NCI-H460 (cell line): ENCODE data around the gene VSIG10L. TPM values are rescaled to one million over a fixed set of nuclear protein-coding genes. Genes with fewer than 3 reads are reported as not detected.
A peak's percentile ranks its signal among the peaks of the same experiment; 100 is the strongest.

Experiments
- DNase-seq: peaks from one replicate; pipeline ENCODE4 v3.0.0-alpha.2; 2016; ENCODE audit warnings: low read depth; ENCODE audit errors: extremely low read depth
- total RNA-seq: library from RNA; depleted of rRNA; stranded (reverse); fragments of >200 nt; shearing (Covaris generic); gene quantifications from 2 replicates; pipeline ENCODE4 v1.2.3, GENCODE V29; 2014

Gene VSIG10L
- total RNA-seq, 1 experiment from 2014 or later: 1.2 TPM

GRCh38 chr19:51339687-51340656 is 2.0 kb downstream of the VSIG10L start:
- DNase-seq: peak; percentile 95

GRCh38 chr19:51339313-51339686 is 2.6 kb downstream of the VSIG10L start:
- DNase-seq: no peak

DNA sequence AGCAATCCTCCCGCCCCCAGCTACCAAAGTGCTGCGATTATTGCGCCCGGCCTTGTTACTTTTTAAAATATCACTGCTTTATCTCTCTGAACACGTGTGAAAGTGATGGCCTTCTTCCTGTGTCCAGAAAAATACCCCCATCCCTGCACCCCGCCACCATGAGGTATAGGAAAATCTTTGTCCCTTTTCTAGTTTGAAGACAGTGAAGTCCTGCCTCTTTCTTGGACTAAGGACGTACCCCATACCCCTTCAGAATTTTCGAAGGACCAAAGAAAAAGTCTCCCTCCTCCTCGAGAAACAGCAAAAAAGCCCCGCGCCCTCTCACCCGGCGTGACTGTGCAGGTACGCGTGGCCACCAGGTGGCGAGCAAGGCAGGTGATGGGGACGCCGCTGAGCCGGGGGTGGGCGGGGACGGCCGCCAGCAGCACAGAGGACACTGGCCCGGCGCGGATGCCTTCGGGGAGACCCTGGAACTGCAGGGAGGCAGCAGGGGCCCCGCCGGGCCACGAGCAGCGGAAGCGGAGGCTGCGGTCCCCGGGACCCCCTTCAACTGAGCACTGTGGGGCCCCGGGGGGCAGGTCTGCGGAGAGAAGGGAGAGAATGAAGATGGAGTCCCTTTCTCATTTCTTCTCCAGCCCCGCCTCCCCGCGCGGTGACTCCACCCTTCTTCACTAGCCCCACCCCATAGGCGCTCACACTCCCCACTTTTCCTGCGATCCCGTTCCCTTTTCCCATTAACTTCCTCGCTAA is 3.2 kb downstream of the VSIG10L start:
- peak; percentile 70 for DNase-seq

- no peak for DNase-seq
These were observed 3.9 kb downstream of the VSIG10L start for GRCh38 chr19:51337861-51338562.

GRCh38 chr19:51337141-51337860 is 4.6 kb downstream of the VSIG10L start:
- no peak for DNase-seq

GRCh38 chr19:51333836-51334460 is 8.0 kb downstream of the VSIG10L start:
- no peak for DNase-seq

DNA sequence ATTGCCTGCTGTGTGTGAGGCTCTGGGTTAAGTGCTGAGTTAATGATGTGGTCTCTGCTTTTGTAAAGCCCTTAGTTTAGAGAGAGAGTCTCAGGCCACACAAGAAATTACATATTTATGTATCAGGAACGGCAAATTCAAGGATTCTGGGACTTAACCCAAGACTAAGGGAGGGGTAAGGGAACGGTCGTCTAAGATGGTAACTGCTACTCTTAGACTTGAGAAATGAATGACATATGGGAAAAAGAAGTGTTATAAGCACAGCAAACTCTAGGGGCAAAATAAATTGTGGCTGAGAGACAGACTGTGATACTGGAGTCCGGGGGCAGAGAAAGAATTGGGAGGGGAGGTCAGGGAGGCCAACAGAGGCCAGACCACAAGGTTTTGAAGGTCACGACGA is 10.2 kb downstream of the VSIG10L start:
- no peak for DNase-seq

DNA sequence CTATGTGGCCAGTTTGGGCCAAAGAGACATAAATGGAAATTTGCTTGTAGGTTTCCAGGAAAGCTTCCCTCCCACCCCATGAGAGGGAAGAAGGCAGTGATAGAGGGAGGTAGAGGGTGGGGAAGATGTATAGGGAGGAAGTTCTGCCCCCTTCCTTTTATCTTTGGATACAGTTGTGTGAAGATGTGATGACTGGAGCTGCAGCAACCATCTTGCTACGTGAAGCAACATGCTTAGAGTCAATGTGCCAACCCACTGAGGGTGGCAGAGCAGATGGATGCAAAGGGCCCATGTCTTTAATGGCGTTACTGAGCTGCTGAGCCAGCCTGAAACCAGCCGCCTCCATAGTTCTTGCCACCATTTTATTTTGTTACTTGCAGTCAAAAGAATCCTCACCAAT is 10.7 kb downstream of the VSIG10L start:
- DNase-seq: no peak

DNA sequence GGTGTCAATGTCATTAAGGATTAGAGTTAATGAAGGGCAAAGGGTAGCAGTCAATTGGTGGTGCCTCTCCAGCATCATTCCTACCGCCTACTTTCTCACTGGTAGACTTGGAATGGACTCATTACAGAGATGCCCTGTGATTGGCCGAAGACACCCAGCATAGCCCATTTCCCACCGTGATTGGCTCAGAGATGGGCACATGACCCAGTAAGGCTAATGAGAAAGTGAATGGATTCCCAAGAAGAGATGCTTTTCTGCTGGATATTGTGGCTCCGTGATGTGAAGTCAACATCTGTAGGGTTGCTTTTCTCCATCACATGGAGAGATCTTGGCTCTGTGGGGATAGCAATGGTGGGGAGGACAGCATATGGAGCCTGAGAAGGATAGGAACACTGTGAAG is 11.6 kb downstream of the VSIG10L start:
- no peak for DNase-seq

DNA sequence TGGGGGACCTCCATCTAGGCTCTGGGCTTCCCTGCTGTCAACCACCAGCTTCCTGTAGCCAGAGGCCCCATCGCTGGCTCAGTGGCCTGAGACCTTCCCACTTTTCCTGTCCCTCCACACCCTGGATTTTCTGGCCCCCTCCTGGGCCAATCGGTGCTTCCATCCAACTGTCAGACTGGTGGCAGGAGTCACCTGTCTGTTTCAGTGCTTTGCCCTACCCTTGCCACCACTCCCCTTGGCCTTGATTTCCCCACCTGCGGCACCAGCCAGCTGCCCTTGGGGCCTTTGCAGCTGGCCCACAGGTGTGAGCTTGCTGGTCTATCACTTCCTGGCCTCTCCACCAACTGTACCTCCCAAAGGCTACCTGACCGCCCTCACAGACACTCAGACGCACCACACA is 12.5 kb downstream of the VSIG10L start:
- no peak for DNase-seq

DNA sequence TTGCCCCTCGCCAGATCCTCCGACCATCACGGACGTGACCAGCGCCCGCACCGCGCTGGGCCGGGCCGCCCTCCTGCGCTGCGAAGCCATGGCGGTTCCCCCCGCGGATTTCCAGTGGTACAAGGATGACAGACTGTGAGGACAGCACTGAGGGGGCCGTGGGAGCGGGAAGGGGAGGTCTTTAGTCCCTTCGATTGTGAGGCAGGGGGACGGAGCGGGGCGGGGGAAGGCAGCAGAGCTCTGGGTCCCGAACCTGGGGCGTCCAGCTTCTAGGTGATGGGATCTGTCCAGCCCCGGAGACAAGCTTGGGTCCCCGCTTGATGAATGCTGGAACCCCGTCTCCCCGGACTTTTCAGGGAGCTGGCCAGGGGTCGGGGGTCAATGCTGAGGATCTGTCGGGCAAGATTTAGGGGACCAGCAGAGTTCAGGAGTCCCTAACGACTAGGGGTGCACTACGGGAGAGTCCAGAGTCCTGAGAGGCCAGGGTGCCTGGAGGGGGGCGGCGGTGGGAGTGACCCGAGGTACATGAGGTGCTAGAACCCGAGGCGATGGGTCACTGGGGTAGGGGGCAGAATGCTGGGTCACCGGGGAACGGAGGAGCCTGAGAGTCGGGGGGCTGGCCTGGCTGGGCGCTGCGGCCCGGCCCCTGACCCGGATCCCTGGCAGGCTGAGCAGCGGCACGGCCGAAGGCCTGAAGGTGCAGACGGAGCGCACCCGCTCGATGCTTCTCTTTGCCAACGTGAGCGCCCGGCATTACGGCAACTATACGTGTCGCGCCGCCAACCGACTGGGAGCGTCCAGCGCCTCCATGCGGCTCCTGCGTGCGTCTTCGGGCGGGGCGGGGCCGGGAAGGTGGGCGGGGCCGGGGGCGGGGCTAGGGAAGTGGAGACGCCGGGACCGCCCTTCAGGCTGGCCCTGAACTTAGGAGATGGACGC is 14.6 kb downstream of the VSIG10L start:
- DNase-seq: peak; percentile 65

DNA sequence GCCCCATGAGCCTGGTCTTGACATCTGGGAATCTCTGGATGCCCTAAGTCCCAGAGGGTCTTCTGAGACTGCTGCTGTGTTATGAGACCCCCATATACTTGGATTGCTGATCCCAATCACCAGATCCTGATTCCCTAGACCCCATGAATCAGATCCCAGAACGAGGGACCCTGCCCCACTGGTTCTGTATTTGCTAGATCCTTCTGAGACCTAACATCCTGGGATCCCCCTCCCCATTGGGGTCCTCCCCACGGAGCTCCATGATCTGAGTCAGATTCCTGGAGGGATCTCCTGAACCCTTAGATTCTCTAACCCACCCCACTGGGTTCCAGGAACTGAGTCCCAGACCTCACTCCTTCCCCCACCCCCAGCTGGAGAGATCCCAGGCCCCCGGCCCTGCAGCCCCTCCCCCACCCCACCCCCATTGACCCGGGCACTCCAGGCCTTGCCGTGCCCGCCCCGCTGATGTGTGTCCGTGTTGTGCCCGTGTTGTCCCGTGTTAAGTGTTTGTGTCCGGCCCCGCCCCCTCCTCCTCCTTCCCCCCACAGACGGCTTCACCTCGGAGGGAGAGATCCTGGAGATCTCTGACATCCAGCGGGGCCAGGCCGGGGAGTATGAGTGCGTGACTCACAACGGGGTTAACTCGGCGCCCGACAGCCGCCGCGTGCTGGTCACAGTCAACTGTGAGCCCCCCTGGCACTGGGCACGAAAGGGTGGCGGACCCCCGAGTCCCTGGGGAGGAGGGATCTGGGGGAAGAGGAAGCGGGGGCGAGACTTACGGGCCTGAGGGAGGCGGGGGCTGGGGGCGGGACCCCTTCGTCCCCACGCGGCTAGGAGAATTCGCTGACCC is 15.5 kb downstream of the VSIG10L start:
- no peak for DNase-seq

GRCh38 chr19:51325161-51325976 is 16.6 kb downstream of the VSIG10L start:
- DNase-seq: no peak

DNA sequence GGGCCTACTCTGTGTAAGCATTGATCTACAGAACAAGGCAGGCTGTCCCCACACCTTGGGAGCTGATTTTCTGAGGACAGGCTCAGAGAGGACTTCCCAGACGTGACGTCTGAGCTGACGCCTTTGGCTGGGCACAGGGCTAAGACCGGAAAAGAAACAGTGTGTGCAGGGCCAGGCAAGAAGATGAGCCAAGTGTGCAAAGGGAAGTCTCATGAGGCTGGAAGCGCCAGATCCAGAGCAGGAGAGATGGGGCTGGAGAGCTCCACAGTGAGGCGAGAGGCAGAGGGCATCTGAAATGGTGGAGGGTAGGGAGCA is 17.8 kb downstream of the VSIG10L start:
- DNase-seq: no peak

DNA sequence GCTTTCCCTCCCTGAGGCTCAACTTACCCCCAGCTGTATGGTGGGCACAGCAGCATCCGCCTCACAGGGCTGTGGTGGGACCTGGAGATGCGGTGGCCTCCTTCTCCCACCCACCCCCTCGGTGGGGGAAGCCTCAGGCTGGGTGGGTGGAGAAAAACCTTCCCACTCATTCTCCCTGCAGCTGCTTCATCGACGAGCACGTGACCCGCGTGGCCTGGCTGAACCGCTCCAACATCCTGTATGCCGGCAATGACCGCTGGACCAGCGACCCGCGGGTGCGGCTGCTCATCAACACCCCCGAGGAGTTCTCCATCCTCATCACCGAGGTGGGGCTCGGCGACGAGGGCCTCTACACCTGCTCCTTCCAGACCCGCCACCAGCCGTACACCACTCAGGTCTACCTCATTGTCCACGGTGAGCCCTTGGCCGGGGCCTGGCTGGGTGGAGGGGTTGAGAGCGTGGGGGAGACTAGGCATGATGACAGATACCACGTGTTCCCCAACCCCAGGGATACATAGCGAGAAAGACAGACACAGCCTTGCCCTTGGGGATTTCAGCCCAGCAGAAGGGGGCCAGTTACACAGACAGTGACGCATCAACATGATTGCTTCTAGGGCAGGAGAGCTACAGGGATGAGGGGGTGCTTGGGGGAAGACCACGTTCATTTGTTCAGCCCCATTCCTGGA is 18.3 kb downstream of the VSIG10L start:
- no peak for DNase-seq

GRCh38 chr19:51321799-51322198 is 20.1 kb downstream of the VSIG10L start:
- DNase-seq: no peak

DNA sequence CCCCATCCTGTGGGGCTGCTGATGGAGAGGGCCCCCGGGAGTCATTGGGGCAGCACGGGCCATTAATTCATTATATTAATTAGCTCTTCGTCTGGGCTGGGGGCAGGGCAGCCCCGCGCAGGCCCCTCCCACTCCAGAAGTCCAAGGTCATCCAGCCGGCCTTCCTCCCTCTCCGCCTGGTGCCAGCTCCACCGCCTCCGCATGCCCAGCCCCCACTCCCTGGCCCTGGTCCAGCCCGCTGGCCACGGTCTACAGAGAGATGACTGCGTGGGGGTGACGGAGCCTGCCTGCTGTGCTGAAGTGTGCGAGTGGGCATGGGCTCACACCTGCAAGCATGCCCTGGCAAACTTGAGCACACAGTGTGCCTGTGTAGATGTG is 21.7 kb downstream of the VSIG10L start:
- no peak for DNase-seq
